ENCODE measurements around the gene SMAD1. TPM values are rescaled to one million over a fixed set of nuclear protein-coding genes. Genes with fewer than 3 reads are reported as not detected.

The SMAD1 gene
- total RNA-seq, 1 experiment from 2014 or later: 15.4 TPM

DNA sequence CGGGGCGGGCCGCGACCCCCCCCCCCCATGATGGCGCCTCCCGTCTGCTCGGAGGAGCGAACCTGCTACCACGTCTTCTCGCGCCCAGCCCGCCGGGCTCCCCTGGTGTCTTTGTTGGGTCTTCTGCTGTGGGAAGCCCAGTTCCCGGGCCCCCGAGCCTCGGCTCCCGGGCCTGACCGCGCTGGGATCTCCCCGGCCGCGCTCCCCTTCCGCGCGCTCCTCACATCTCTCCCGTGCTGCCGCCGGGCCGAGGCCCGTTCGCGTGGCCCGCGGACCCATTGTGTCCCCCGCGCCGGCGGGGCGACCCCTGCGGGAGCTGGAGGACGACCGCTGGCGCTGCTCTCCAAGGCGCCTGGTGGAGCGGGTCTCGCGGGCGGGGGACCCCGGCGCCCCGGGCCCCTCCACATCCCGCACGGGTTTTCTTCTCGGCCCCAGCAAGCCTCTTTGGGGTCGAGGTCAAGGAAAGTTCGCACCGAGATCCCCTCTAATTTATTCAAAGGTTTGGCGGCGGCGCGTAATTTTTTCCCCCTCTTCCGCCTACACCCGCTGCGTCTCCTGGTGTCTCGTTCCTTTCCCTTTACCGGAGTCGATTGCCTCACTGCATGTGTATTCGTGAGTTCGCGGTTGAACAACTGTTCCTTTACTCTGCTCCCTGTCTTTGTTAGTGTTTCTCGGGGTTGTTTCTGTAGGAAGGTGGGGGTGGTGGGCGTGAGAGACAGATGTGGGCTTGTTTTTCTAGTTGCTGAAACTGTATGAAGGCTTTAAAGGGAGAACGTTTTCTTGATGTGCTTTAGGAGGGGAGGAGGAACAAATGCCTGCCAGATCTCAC, 770 bp downstream of the SMAD1 start (continued):
- TF ChIP-seq, protein P1, sequence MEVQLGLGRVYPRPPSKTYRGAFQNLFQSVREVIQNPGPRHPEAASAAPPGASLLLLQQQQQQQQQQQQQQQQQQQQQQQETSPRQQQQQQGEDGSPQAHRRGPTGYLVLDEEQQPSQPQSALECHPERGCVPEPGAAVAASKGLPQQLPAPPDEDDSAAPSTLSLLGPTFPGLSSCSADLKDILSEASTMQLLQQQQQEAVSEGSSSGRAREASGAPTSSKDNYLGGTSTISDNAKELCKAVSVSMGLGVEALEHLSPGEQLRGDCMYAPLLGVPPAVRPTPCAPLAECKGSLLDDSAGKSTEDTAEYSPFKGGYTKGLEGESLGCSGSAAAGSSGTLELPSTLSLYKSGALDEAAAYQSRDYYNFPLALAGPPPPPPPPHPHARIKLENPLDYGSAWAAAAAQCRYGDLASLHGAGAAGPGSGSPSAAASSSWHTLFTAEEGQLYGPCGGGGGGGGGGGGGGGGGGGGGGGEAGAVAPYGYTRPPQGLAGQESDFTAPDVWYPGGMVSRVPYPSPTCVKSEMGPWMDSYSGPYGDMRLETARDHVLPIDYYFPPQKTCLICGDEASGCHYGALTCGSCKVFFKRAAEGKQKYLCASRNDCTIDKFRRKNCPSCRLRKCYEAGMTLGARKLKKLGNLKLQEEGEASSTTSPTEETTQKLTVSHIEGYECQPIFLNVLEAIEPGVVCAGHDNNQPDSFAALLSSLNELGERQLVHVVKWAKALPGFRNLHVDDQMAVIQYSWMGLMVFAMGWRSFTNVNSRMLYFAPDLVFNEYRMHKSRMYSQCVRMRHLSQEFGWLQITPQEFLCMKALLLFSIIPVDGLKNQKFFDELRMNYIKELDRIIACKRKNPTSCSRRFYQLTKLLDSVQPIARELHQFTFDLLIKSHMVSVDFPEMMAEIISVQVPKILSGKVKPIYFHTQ (CRISPR knock-in tag; IDR thresholded peaks at IDR 0.05): no peak
- 0 out of 2 replicates have a peak, but pooled peaks have one; percentile 18 for TF ChIP-seq KAT7 (CRISPR knock-in tag; IDR thresholded peaks at IDR 0.05; ENCODE audit: borderline replicate concordance)
- TF ChIP-seq, protein P2, sequence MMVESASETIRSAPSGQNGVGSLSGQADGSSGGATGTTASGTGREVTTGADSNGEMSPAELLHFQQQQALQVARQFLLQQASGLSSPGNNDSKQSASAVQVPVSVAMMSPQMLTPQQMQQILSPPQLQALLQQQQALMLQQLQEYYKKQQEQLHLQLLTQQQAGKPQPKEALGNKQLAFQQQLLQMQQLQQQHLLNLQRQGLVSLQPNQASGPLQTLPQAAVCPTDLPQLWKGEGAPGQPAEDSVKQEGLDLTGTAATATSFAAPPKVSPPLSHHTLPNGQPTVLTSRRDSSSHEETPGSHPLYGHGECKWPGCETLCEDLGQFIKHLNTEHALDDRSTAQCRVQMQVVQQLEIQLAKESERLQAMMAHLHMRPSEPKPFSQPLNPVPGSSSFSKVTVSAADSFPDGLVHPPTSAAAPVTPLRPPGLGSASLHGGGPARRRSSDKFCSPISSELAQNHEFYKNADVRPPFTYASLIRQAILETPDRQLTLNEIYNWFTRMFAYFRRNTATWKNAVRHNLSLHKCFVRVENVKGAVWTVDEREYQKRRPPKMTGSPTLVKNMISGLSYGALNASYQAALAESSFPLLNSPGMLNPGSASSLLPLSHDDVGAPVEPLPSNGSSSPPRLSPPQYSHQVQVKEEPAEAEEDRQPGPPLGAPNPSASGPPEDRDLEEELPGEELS (CRISPR knock-in tag; IDR thresholded peaks at IDR 0.05): peak; percentile 53; the same call in 1 of the 2 replicates
- TF ChIP-seq GABPB1 (CRISPR knock-in tag; IDR thresholded peaks at IDR 0.05): no peak
- TF ChIP-seq JUN (CRISPR knock-in tag; IDR thresholded peaks at IDR 0.05): no peak
- TF ChIP-seq, protein P3, sequence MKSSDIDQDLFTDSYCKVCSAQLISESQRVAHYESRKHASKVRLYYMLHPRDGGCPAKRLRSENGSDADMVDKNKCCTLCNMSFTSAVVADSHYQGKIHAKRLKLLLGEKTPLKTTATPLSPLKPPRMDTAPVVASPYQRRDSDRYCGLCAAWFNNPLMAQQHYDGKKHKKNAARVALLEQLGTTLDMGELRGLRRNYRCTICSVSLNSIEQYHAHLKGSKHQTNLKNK (CRISPR knock-in tag; IDR thresholded peaks at IDR 0.05): no peak

DNA sequence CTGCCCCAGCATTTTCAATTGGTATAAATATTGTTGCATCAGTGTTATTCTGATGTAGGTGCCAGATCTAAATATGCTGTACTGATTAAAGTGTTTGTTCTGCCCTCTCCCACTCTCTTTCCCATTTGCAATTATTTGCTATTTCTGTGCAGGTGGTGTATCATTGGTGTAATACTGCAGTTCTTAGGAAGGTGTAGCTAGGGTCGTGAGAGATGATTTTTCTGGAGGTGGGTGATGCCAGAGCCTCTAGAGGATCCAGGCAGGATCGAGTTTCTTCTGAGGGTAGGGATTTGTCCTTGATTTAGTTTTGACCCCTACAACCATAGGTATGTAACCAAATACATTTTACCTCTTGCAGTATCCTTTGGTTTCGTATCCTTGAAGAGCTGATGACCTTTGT, 1.9 kb downstream of the SMAD1 start:
- no peak for TF ChIP-seq CBFB (CRISPR knock-in tag; IDR thresholded peaks at IDR 0.05; ENCODE audit: low read depth)
- TF ChIP-seq FOXP1 (CRISPR knock-in tag; IDR thresholded peaks at IDR 0.05; ENCODE audit: borderline replicate concordance): no peak
- H3K4me3 Mint-ChIP-seq: no peak overlapping the region
- H3K9me3 Mint-ChIP-seq: peaks cover 7% of the 10 kb centered on the region
- ATAC-seq (no peak), DNase-seq (ENCODE audit: low spot score) (no peak)
- peaks cover 13% of the 10 kb centered on the region for H3K27me3 Mint-ChIP-seq (ENCODE audit: low read depth)
- ChIA-PET POLR2A (no interaction called here), CTCF (no interaction called here)
- peaks cover 20% of the 10 kb centered on the region for H3K4me1 Mint-ChIP-seq
- H3K27ac Mint-ChIP-seq: no peak overlapping the region
- H3K36me3 Mint-ChIP-seq: peaks cover 5% of the 10 kb centered on the region; the same call in 1 of the 2 replicates

DNA sequence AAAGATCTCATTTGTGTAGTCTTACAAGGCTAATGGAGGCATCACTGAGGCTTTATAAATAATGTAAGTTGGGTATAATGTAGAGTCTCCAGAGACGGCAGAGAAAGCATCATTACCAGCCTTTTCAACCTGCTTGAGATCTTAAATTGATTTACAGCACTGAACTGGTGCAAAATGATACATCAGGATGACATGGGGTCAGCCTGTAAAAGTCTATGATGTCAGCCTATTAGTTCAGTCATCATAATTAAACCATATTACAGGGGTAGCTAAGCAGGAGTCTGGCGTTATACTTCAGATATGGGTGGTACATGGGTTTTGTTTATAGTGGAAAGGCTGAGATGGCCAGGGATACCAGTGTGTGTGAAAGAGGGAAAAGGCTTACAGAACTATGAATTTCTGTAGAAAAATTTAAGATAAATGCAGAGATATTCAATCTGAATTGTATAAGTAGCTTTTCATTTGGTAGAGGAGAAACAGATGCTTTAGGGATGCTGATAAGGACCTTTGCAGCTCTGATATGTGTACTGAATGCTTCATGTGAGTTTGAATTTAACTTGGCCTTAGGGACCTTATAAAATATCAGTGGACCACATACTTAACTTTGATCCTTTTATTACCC, 2.7 kb downstream of the SMAD1 start:
- Mint-ChIP-seq H3K27me3 (ENCODE audit: low read depth) (peaks cover 13% of the 10 kb centered on the region), H3K27ac (no peak overlapping the region), H3K36me3 (peaks cover under 1% of the 10 kb centered on the region; the same call in 1 of the 2 replicates), H3K9me3 (peaks cover 2% of the 10 kb centered on the region), H3K4me1 (peaks cover 20% of the 10 kb centered on the region), H3K4me3 (no peak overlapping the region)
- no peak for DNase-seq (ENCODE audit: low spot score)
- no peak for ATAC-seq
- POLR2A ChIA-PET: no interaction called here
- CTCF ChIA-PET: interaction anchor here (1.1 kb wide), 1 partner anchor 73 kb away, joined by 4 read pairs; no protein-coding TSS in a partner anchor
- no peak for TF ChIP-seq HMGA2 (CRISPR knock-in tag; IDR thresholded peaks at IDR 0.05)
- TF ChIP-seq CREM (CRISPR knock-in tag; IDR thresholded peaks at IDR 0.05): no peak
- no peak for TF ChIP-seq ZNF232 (CRISPR knock-in tag; IDR thresholded peaks at IDR 0.05)
- no peak for TF ChIP-seq SP1 (CRISPR knock-in tag; conservative IDR thresholded peaks at IDR 0.05)
- no peak for TF ChIP-seq GABPB1 (CRISPR knock-in tag; IDR thresholded peaks at IDR 0.05)
- TF ChIP-seq FOXJ3 (CRISPR knock-in tag; IDR thresholded peaks at IDR 0.05; ENCODE audit: borderline replicate concordance): no peak
- no peak for TF ChIP-seq ESRRA (CRISPR knock-in tag; IDR thresholded peaks at IDR 0.05; ENCODE audit: borderline replicate concordance)
- TF ChIP-seq, protein P4, sequence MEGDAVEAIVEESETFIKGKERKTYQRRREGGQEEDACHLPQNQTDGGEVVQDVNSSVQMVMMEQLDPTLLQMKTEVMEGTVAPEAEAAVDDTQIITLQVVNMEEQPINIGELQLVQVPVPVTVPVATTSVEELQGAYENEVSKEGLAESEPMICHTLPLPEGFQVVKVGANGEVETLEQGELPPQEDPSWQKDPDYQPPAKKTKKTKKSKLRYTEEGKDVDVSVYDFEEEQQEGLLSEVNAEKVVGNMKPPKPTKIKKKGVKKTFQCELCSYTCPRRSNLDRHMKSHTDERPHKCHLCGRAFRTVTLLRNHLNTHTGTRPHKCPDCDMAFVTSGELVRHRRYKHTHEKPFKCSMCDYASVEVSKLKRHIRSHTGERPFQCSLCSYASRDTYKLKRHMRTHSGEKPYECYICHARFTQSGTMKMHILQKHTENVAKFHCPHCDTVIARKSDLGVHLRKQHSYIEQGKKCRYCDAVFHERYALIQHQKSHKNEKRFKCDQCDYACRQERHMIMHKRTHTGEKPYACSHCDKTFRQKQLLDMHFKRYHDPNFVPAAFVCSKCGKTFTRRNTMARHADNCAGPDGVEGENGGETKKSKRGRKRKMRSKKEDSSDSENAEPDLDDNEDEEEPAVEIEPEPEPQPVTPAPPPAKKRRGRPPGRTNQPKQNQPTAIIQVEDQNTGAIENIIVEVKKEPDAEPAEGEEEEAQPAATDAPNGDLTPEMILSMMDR (IDR thresholded peaks at IDR 0.05): no peak
- TF ChIP-seq NFE2L1 (CRISPR knock-in tag; IDR thresholded peaks at IDR 0.05): no peak
- TF ChIP-seq, protein P3 (CRISPR knock-in tag; IDR thresholded peaks at IDR 0.05): no peak
- TF ChIP-seq ELF4 (CRISPR knock-in tag; IDR thresholded peaks at IDR 0.05; ENCODE audit: low read depth): no peak
- no peak for TF ChIP-seq ZNF138 (CRISPR knock-in tag; conservative IDR thresholded peaks at IDR 0.05)
- TF ChIP-seq TEAD1 (CRISPR knock-in tag; IDR thresholded peaks at IDR 0.05): no peak
- TF ChIP-seq, protein P5, sequence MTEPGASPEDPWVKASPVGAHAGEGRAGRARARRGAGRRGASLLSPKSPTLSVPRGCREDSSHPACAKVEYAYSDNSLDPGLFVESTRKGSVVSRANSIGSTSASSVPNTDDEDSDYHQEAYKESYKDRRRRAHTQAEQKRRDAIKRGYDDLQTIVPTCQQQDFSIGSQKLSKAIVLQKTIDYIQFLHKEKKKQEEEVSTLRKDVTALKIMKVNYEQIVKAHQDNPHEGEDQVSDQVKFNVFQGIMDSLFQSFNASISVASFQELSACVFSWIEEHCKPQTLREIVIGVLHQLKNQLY (CRISPR knock-in tag; IDR thresholded peaks at IDR 0.05): no peak
- no peak for TF ChIP-seq SMAD3 (CRISPR knock-in tag; IDR thresholded peaks at IDR 0.05; ENCODE audit: borderline replicate concordance)
